Lung microvascular endothelial cell (primary cell): ENCODE data around the gene CTNNA3. TPM values are rescaled to one million over a fixed set of nuclear protein-coding genes. Genes with fewer than 3 reads are reported as not detected.

Experiments used
- DNase-seq, 2 donors: peaks; one replicate each; pipeline versions ENCODE4 v3.0.0 to v3.0.0-alpha.2; 2010; ENCODE audit warnings: low read depth in 2 of 2
- total RNA-seq: library from RNA; depleted of rRNA; stranded (reverse); fragments of >200 nt; gene quantifications from 2 replicates; pipeline ENCODE4 v1.2.1, GENCODE V29; 2014

Gene CTNNA3
- total RNA-seq, 1 donor from 2014 or later = not detected

GRCh38 chr10:66823301-66823700 lies 872.7 kb downstream of the CTNNA3 start:
- DNase-seq = no peak

GRCh38 chr10:66822801-66823200 lies 873.2 kb downstream of the CTNNA3 start:
- DNase-seq = no peak

GRCh38 chr10:66819691-66820090 lies 876.3 kb downstream of the CTNNA3 start:
- no peak for DNase-seq

GRCh38 chr10:66813122-66813521 lies 882.9 kb downstream of the CTNNA3 start:
- no peak for DNase-seq

GRCh38 chr10:66811211-66811610 lies 884.8 kb downstream of the CTNNA3 start:
- no peak for DNase-seq

- no peak for DNase-seq
Measured at GRCh38 chr10:66809402-66809801, 886.6 kb downstream of the CTNNA3 start.

- DNase-seq = no peak
Measured at GRCh38 chr10:66805612-66806011, 890.4 kb downstream of the CTNNA3 start.

- no peak for DNase-seq
Measured at GRCh38 chr10:66804962-66805361, 891.0 kb downstream of the CTNNA3 start.

GRCh38 chr10:66803174-66803573 lies 892.8 kb downstream of the CTNNA3 start:
- DNase-seq = no peak

GRCh38 chr10:66799474-66799873 lies 896.5 kb downstream of the CTNNA3 start:
- DNase-seq = no peak

- DNase-seq = no peak
Measured at GRCh38 chr10:66795866-66796265, 900.1 kb downstream of the CTNNA3 start.

- no peak for DNase-seq
Measured at GRCh38 chr10:66792441-66792840, 903.6 kb downstream of the CTNNA3 start.

GRCh38 chr10:66788178-66788987 lies 907.6 kb downstream of the CTNNA3 start:
- no peak for DNase-seq

- no peak for DNase-seq
Measured at GRCh38 chr10:66786709-66787108, 909.3 kb downstream of the CTNNA3 start.

- DNase-seq = no peak
Measured at GRCh38 chr10:66784770-66785169, 911.2 kb downstream of the CTNNA3 start.

GRCh38 chr10:66783316-66783715 lies 912.7 kb downstream of the CTNNA3 start:
- DNase-seq = no peak

- DNase-seq = no peak
Measured at GRCh38 chr10:66782776-66783175, 913.2 kb downstream of the CTNNA3 start.

GRCh38 chr10:66782144-66782543 lies 913.9 kb downstream of the CTNNA3 start:
- no peak for DNase-seq

GRCh38 chr10:66780796-66781195 lies 915.2 kb downstream of the CTNNA3 start:
- DNase-seq = no peak

GRCh38 chr10:66778351-66778750 lies 917.6 kb downstream of the CTNNA3 start:
- DNase-seq = no peak

- no peak for DNase-seq
Measured at GRCh38 chr10:66777665-66778064, 918.3 kb downstream of the CTNNA3 start.

GRCh38 chr10:66773472-66773817 lies 922.5 kb downstream of the CTNNA3 start:
- DNase-seq = no peak

GRCh38 chr10:66772548-66773471 lies 923.2 kb downstream of the CTNNA3 start:
- no peak for DNase-seq
